SK-N-SH (cell line): Measurements from ENCODE around the gene ARFGEF2. TPM values are rescaled to one million over a fixed set of nuclear protein-coding genes. Genes with fewer than 3 reads are reported as not detected.

Experiments
- CTCF ChIA-PET: fragments of 300-600, 350-600 bp; formaldehyde crosslinking; extraction: SDS; loops from one replicate; lab custom pipeline; 2021; lab: Yijun Ruan, JAX
- POLR2A ChIA-PET: fragments of 350-600 bp; sonication (Branson Sonifier 250); formaldehyde crosslinking; extraction: SDS; loops from one replicate; lab custom pipeline; 2020; ENCODE audit warnings: antibody characterized with exemption, inconsistent platforms; lab: Yijun Ruan, JAX
- DNase-seq: peaks from one replicate; pipeline ENCODE4 v3.0.0; 2012
- H2AFZ ChIP-seq: fragments of 200-600 bp; sonication (generic); 2 replicates; pipeline ENCODE4 v1.8.1; 2016; ENCODE audit warnings: antibody characterized with exemption, mild to moderate bottlenecking, low read depth
- H3F3A ChIP-seq: fragments of 200-600 bp; sonication (generic); replicated peaks from 2 replicates; pipeline ENCODE3; 2016; ENCODE audit warnings: antibody characterized with exemption, mild to moderate bottlenecking; ENCODE audit not compliant: insufficient read depth
- H3K27ac ChIP-seq, 2 experiments: fragments of 200-500 bp in 1 of 2; fragments of 200-600 bp in 1 of 2; sonication (Bioruptor generic) in 1 of 2; sonication (generic), shearing (Covaris generic) in 1 of 2; 2 replicates each; pipeline versions ENCODE4 v1.5.1 to v1.6.1; 2014 to 2016; ENCODE audit warnings: low read depth in 2 of 2, inconsistent platforms in 1 of 2, low read length in 1 of 2, mild to moderate bottlenecking in 1 of 2, mixed read lengths in 1 of 2
- H3K27me3 ChIP-seq: fragments of 200-600 bp; sonication (generic), shearing (Covaris generic); 2 replicates; pipeline ENCODE4 v1.6.1; 2016; ENCODE audit warnings: mixed run types; ENCODE audit not compliant: insufficient read depth
- H3K36me3 ChIP-seq, 2 experiments: fragments of 200-500 bp in 1 of 2; fragments of 200-600 bp in 1 of 2; sonication (Bioruptor generic) in 1 of 2; sonication (generic) in 1 of 2; replicated peaks in 1 of 2; 2 replicates each; pipeline versions ENCODE3 to v1.5.1; 2014 to 2016; ENCODE audit warnings: low read length in 1 of 2, mild to moderate bottlenecking in 1 of 2; ENCODE audit not compliant: insufficient read depth in 2 of 2, control insufficient read depth in 1 of 2
- H3K4me1 ChIP-seq, 2 experiments: fragments of 200-500 bp in 1 of 2; fragments of 200-600 bp in 1 of 2; sonication (Bioruptor generic) in 1 of 2; sonication (generic), shearing (Covaris generic) in 1 of 2; 2 replicates each; pipeline versions ENCODE4 v1.5.1 to v1.6.1; 2014 to 2016; ENCODE audit warnings: low read depth in 1 of 2, low read length in 1 of 2, mixed run types in 1 of 2; ENCODE audit not compliant: insufficient read depth in 2 of 2, control insufficient read depth in 1 of 2
- H3K4me2 ChIP-seq: fragments of 200-600 bp; sonication (generic), shearing (Covaris generic); 2 replicates; pipeline ENCODE4 v1.6.1; 2017; ENCODE audit warnings: mixed run types
- H3K4me3 ChIP-seq, 2 experiments: fragments of 200-500 bp in 1 of 2; fragments of 200-600 bp in 1 of 2; sonication (Bioruptor generic) in 1 of 2; sonication (generic), shearing (Covaris generic) in 1 of 2; 2 replicates each; pipeline versions ENCODE4 v1.5.1 to v1.8.1; 2014 to 2016; ENCODE audit warnings: low read depth in 2 of 2, inconsistent platforms in 1 of 2, low read length in 1 of 2, mild to moderate bottlenecking in 1 of 2, mixed read lengths in 1 of 2, moderate library complexity in 1 of 2
- H3K79me2 ChIP-seq: fragments of 200-600 bp; sonication (generic); 2 replicates; pipeline ENCODE4 v1.8.1; 2017; ENCODE audit warnings: mild to moderate bottlenecking; ENCODE audit not compliant: insufficient read depth
- H3K9ac ChIP-seq: fragments of 200-600 bp; sonication (generic); 2 replicates; pipeline ENCODE4 v1.6.1; 2017; ENCODE audit warnings: mixed run types
- H3K9me2 ChIP-seq: fragments of 200-600 bp; sonication (generic); 2 replicates; pipeline ENCODE4 v1.6.1; 2017; ENCODE audit warnings: mixed run types
- H3K9me3 ChIP-seq: fragments of 200-600 bp; sonication (generic); 2 replicates; pipeline ENCODE4 v1.6.1; 2017; ENCODE audit warnings: mixed run types, mild to moderate bottlenecking, moderate library complexity
- H4K20me1 ChIP-seq: fragments of 200-600 bp; sonication (generic); 2 replicates; pipeline ENCODE4 v1.6.1; 2017; ENCODE audit warnings: mild to moderate bottlenecking, mixed run types; ENCODE audit not compliant: insufficient read depth
- ELF1 ChIP-seq: IDR thresholded peaks from 2 replicates; pipeline ENCODE4 v1.4.0; 2012
- EZH2phosphoT487 ChIP-seq: fragments of 200-600 bp; sonication (generic); IDR thresholded peaks from 2 replicates; pipeline ENCODE4 v1.6.1; 2017; ENCODE audit warnings: low read depth, mixed run types, mild to moderate bottlenecking, antibody characterized with exemption, moderate library complexity, borderline replicate concordance
- FOSL2 ChIP-seq: IDR thresholded peaks from 2 replicates; pipeline ENCODE4 v1.4.0; 2012; ENCODE audit warnings: low read depth, mild to moderate bottlenecking, moderate library complexity, borderline replicate concordance
- FOXJ3 ChIP-seq: sonication (generic); formaldehyde crosslinking; IDR thresholded peaks from 2 replicates; pipeline ENCODE4 v1.5.1; 2020; ENCODE audit warnings: mild to moderate bottlenecking, missing genetic modification reagents
- JUND ChIP-seq: IDR thresholded peaks from 2 replicates; pipeline ENCODE4 v1.4.0; 2012
- MEF2A ChIP-seq: IDR thresholded peaks from 2 replicates; pipeline ENCODE4 v1.4.0; 2012; ENCODE audit warnings: low read depth, borderline replicate concordance
- MXI1 ChIP-seq: IDR thresholded peaks from 2 replicates; pipeline ENCODE4 v1.6.1; 2012; ENCODE audit warnings: mild to moderate bottlenecking, low read depth, low read length, improper control_type of control experiment
- NFIC ChIP-seq: IDR thresholded peaks from 2 replicates; pipeline ENCODE4 v1.4.0; 2012; ENCODE audit warnings: borderline replicate concordance
- NRF1 ChIP-seq: IDR thresholded peaks from 2 replicates; pipeline ENCODE4 v1.6.1; 2012; ENCODE audit warnings: low read depth, mild to moderate bottlenecking, low read length
- POLR2AphosphoS5 ChIP-seq: IDR thresholded peaks from 2 replicates; pipeline ENCODE4 v1.6.1; 2012; ENCODE audit warnings: low read depth, low read length
- RAD21 ChIP-seq: IDR thresholded peaks from 2 replicates; pipeline ENCODE4 v1.6.1; 2012; ENCODE audit warnings: mild to moderate bottlenecking, low read length
- RCOR1 ChIP-seq: fragments of 150-350 bp; IDR thresholded peaks from 2 replicates; pipeline ENCODE4 v1.6.1; 2017; ENCODE audit warnings: antibody characterized with exemption, low read length
- REST ChIP-seq: IDR thresholded peaks from 2 replicates; pipeline ENCODE4 v1.6.1; 2012; ENCODE audit warnings: mild to moderate bottlenecking, low read depth, low read length, moderate library complexity
- RXRA ChIP-seq: IDR thresholded peaks from 2 replicates; pipeline ENCODE4 v1.4.0; 2012; ENCODE audit warnings: low read depth, mild to moderate bottlenecking, borderline replicate concordance
- SMC3 ChIP-seq: IDR thresholded peaks from 2 replicates; pipeline ENCODE4 v1.6.1; 2012; ENCODE audit warnings: low read depth, low read length, improper control_type of control experiment
- TCF12 ChIP-seq: IDR thresholded peaks from 2 replicates; pipeline ENCODE4 v1.4.0; 2012
- TEAD4 ChIP-seq: IDR thresholded peaks from 2 replicates; pipeline ENCODE4 v1.4.0; 2012; ENCODE audit warnings: mild to moderate bottlenecking, borderline replicate concordance; ENCODE audit not compliant: insufficient read depth
- ZBTB33 ChIP-seq: IDR thresholded peaks from 2 replicates; pipeline ENCODE4 v1.4.0; 2012; ENCODE audit warnings: low read depth, borderline replicate concordance
- WGBS: methylation state at CpG from one replicate; pipeline ENCODE4 v1.1.6; 2017; ENCODE audit warnings: low lambda C conversion rate; 5-methylcytosine and 5-hydroxymethylcytosine counted together
- polyA plus RNA-seq, 3 experiments: library from polyadenylated mRNA; depleted of rRNA; stranded (reverse); fragments of >200 nt; gene quantifications; 2 replicates each; pipeline ENCODE4 v1.2.3, GENCODE V29; 2012
- TF ChIP-seq, protein P1 (sequence below): IDR thresholded peaks from 2 replicates; pipeline ENCODE4; 2012
- TF ChIP-seq, protein P2 (sequence below): fragments of 150-350 bp; IDR thresholded peaks from 2 replicates; pipeline ENCODE4 v1.6.1; 2017; ENCODE audit warnings: antibody characterized with exemption, low read length, low read depth, borderline replicate concordance

The ARFGEF2 gene
- polyA plus RNA-seq, 1 of the 3 experiments (the other 2 are of a cell fraction), result 6.1 TPM

DNA sequence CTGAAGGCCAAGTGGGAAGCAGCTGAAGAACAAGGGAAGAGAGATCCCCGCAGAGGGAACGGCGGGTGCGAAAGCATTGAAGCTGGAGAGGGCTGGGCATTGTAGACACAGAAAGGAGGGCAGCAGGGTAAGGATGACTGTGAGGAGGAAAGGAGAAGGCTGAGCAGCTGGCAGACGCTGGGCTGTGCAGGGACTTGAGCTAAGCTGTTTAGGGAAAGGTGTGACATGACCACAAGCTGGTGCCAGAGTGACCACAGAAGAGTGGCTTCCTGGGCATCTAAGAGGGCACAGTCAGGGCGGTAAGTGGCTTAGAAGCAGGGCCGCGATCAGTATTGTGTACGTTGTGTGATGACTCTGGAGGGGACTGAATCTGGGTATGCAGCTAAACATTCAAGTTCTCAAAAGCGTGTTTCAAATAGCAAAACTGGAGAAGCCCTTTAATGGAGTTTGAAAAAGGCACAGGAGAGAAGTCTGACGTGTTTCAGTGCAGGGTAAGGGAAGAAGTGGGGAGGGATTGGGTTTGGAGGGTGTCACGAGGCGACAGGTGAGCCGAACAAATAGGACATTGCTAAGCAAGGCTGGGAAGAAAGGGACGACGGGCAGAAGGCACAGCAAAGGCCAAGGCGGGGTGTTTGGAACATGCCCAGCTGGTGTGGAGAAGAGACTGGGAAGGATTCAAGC lies 46.1 kb upstream of the ARFGEF2 start:
- Histone ChIP-seq H3K4me1 (peaks cover 0 to 6% of the 10 kb centered on the region in 2 experiments; a peak in 1 of 4 replicates), H3K27ac (no peak overlapping the region), H3K9ac (no peak overlapping the region), H3K27me3 (no peaks in the 10 kb centered on the region), H2AFZ (no peak overlapping the region), H3K79me2 (no peaks in the 10 kb centered on the region), H3F3A (no peaks in the 10 kb centered on the region), H3K4me3 (no peak overlapping the region), H3K9me2 (no peaks in the 10 kb centered on the region), H3K4me2 (no peak overlapping the region), H4K20me1 (no peaks in the 10 kb centered on the region), H3K9me3 (no peaks in the 10 kb centered on the region), H3K36me3 (no peaks in the 10 kb centered on the region)
- ChIA-PET POLR2A (no interaction called here), CTCF (interaction anchor here (1.3 kb wide), 1 partner anchor 218 kb away, joined by 6 read pairs; no protein-coding TSS in a partner anchor)
- TF ChIP-seq NRF1 (no peak), FOSL2 (no peak), POLR2AphosphoS5 (no peak), FOXJ3 (CRISPR knock-in tag) (no peak), TCF12 (no peak), ZBTB33 (no peak), EZH2phosphoT487 (no peak), REST (no peak), TEAD4 (no peak), RXRA (no peak), MEF2A (no peak), JUND (no peak), MXI1 (no peak), RCOR1 (no peak), ELF1 (no peak), RAD21 (no peak), SMC3 (no peak), NFIC (no peak)
- TF ChIP-seq, protein P1, sequence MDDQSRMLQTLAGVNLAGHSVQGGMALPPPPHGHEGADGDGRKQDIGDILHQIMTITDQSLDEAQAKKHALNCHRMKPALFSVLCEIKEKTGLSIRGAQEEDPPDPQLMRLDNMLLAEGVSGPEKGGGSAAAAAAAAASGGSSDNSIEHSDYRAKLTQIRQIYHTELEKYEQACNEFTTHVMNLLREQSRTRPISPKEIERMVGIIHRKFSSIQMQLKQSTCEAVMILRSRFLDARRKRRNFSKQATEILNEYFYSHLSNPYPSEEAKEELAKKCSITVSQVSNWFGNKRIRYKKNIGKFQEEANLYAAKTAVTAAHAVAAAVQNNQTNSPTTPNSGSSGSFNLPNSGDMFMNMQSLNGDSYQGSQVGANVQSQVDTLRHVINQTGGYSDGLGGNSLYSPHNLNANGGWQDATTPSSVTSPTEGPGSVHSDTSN, result no peak
- TF ChIP-seq, protein P2, sequence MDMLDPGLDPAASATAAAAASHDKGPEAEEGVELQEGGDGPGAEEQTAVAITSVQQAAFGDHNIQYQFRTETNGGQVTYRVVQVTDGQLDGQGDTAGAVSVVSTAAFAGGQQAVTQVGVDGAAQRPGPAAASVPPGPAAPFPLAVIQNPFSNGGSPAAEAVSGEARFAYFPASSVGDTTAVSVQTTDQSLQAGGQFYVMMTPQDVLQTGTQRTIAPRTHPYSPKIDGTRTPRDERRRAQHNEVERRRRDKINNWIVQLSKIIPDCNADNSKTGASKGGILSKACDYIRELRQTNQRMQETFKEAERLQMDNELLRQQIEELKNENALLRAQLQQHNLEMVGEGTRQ, result no peak
- WGBS, result 89% methylated on average over 17 of the region's 17 CpGs
- no peak for DNase-seq
